ENCODE data around the gene FAS.

Gene FAS

DNA sequence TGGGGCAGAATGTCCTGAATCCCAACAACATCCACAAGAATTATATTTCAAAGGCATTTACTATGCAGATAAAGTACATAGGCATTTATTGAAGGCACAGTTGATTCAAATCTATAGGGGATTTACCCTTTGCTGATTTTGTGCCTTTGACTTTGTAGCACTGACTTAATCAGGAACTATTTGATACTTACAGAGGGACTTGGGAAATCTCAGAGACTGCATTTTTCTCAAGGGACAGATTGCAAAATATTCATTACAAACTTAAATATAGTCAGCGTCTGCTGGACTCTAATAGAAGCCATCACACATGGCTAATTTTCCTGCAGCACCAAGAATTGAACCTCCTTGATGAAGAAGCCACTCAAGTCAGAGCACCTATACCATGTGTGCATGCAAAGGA lies 44.9 kb downstream of the FAS start:
- no peak for DNase-seq (ENCODE audit: low read depth)

- no peak for DNase-seq (ENCODE audit: low read depth)
Measured at GRCh38 chr10:89037096-89037495, 46.5 kb downstream of the FAS start.

DNA sequence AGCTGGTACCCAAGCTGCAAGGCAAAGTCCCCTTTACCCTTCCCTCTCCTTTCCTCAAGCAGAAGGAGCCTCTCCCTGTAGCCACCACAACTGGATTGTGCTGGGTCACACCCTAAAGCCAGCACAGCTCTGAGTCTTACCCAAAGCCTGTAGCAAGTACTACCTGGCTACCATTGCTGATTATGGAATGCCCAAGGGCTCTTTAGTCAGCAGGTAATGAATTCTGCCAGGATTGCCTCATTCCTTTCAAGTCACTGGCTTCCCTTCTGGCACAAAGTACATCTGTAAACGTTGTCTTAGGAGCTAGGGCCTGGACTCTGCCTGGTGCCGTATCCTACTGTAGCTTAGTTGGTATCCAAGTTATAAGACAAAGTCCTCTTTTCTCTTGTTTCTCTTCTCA lies 52.0 kb downstream of the FAS start:
- no peak for DNase-seq (ENCODE audit: low read depth)

DNA sequence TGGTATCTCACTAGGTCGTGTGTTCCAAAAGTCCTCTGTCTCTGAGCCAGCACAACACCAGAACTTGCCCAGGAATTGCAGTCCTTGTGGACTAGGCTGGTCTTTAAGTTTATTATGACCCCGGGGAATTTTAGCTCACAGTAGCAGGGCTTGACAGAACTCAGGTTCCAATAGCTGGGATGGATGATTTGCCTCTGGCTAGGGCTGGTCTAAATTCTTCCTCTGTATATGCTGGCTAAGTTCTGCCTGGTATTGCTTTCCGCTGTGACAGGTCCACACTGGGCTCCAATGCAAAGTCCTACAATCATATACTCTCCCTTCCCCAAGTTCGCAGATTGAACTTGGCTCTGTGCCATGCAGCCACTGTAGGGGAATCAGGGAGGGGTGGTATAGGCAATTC lies 52.5 kb downstream of the FAS start:
- no peak for DNase-seq (ENCODE audit: low read depth)

DNA sequence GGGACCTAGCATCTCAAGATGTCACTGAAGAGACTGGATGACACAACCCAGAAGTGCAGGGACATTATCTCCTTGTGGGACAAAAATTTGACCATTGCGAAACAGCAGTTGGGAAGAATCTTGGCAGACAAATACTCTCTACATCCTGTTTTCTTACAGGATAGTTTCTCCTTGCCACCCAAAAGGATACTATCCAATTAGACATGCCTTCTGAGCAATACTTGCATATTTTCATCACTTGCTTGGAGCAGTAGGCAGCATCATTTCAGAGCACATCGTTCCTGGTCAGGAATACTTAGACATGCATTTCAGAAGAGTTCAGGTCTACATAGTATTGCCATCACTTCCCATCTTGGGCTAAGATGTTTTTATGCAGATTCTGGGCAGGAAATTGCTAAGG lies 56.8 kb downstream of the FAS start:
- no peak for DNase-seq (ENCODE audit: low read depth)

DNA sequence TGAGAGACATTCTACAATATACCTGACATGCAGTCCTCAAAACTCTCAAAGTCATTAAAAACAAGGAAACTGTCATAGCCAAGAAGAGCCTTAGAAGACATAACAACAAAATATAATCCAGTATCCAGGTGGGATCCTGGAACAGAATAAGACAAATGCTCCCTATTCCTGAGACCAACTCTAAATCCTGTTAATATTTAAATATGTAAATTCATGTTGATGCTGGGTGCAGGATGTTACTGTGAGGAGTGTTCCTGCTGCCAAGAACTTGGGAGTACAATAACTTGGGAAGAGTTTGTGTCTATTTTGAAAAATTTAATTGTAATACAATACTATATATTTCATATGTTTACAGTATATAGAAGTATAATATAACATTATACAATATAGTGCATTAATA lies 61.0 kb downstream of the FAS start:
- DNase-seq (ENCODE audit: low read depth): no peak

DNA sequence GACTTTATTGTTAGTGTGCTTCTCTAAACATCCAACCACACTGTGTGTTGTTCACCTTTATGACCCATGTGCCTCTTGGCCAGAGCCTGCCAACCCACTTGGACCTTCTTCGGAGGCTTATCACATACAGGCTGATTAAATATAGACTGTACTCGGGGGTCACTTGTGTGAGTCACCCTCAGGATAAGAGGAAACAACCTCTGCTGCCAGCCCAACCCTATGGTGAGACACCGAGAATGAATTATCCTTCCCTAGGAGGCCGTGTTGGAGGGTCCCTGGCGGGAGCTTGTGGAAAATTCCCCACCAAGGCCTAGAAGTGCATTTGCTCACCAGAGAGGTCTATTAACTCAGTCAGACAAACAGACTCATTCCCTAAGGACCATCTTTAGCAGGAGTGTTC lies 63.0 kb downstream of the FAS start:
- no peak for DNase-seq (ENCODE audit: low read depth)

DNA sequence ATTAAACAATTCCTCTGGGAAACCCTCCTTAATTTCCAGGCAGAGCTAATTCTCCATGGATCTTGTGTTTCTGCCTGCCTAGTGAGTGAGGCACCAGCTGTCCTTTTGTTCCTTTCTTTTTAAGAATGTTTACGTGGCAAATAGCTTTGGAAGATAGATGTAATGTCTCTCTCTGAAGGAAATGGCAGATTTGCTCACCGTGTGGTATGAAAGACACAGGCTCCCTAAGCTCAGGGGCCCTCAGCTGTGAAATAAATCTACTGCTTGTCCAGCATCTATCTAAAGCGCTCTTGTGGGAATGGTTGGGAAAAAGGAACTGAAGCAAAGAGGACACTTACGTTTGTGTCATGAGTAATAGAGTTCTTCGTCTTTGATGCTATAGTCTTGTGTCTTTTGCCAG lies 64.6 kb downstream of the FAS start:
- no peak for DNase-seq (ENCODE audit: low read depth)

DNA sequence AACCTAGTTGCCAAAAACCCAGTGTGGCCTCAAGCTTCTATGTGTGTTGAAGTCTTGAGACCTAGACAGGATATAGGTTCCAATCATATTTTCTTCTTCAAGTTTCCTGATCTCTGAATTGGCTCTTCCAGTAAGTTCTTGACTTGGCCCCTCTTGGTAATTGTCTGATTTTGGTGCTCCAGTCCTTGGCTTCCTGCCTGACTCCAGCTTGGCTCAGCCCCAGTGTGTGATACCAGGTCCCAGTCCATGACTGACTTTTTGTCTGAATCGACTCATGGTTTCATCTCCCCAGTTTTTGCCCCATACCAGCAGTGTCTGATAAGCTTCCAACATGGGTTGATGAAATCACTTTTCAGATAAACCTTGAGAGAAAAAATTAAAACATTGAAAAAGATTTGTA lies 72.3 kb downstream of the FAS start:
- DNase-seq (ENCODE audit: low read depth): no peak

GRCh38 chr10:89063465-89063864 lies 72.9 kb downstream of the FAS start:
- no peak for DNase-seq (ENCODE audit: low read depth)

DNA sequence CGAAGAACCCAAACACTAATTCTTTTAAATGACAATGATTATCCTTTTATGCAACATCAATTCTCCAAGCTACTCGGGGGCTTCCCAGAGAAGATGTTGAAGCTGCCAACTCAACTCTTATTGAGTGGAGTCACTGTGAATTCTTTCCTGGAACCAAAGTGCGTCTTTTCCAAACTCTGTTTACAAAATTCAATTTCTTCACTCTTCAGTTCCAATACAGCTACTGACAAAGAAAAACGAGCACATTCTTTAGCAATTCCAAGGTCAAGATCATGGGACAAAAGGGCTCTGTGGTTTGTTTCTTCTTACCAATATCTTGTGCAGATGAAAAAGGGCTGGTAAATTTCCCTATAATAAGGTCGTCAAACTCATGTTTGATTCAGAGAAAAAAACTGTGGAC lies 74.2 kb downstream of the FAS start:
- no peak for DNase-seq (ENCODE audit: low read depth)
